Gastroesophageal sphincter (tissue), 3 donors: ENCODE data around the gene IGLL5.

Experiments
- POLR2A ChIP-seq, 2 donors: fragments of 450-650 bp; IDR thresholded peaks; one replicate each; pipeline ENCODE4 v1.6.1; 2017; ENCODE audit warnings: antibody characterized with exemption in 2 of 2, mild to moderate bottlenecking in 2 of 2, moderate library complexity in 1 of 2
- POLR2AphosphoS5 ChIP-seq: sonication (generic); formaldehyde crosslinking; IDR thresholded peaks from one replicate; pipeline ENCODE4 v1.6.1; 2017; ENCODE audit warnings: antibody characterized with exemption
- TF ChIP-seq, protein P1 (sequence below), 4 experiments: fragments of 200-600 bp in 2 of 4; fragments of 450-650 bp in 2 of 4; sonication (generic) in 1 of 4; IDR thresholded peaks; one replicate each; pipeline ENCODE4 v1.5.1; 2017 to 2019; ENCODE audit warnings: antibody characterized with exemption in 4 of 4, mild to moderate bottlenecking in 2 of 4, moderate library complexity in 2 of 4

DNA sequence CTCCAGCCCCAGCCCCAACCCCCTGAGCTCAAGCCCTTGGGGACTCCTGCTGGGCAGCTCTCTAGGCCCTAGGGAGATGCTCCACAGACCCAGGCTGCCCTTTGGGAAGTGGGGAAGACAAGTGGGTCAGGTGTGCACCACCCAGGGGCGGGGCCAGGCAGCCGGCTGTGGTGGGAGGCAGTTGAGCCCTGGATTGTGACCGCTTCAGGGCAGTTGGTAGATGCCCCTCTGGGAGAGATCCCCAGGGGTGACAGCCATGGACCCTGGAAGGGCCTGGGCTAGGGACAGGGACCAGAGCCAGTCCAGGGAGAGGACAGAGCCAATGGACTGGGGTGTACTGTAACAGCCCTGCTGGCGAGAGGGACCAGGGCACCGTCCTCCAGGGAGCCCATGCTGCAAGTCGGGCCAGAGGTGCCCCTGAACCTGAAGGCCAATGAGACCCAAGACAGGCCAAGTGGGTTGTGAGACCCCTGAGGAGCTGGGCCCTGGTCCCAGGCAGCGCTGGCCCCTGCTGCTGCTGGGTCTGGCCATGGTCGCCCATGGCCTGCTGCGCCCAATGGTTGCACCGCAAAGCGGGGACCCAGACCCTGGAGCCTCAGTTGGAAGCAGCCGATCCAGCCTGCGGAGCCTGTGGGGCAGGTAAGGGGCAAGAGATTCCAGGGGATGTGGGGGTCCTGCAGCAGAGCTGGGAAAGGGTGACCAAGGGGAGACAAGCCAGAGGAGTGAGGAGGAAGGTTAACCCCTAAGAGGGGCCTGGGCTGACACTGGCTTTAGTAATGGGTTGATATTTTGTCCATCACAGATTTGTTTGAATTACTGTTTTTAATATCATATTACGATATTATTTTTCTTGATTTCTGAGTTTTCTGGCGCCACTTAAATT is at the start of gene IGLL5:
- TF ChIP-seq, protein P1, sequence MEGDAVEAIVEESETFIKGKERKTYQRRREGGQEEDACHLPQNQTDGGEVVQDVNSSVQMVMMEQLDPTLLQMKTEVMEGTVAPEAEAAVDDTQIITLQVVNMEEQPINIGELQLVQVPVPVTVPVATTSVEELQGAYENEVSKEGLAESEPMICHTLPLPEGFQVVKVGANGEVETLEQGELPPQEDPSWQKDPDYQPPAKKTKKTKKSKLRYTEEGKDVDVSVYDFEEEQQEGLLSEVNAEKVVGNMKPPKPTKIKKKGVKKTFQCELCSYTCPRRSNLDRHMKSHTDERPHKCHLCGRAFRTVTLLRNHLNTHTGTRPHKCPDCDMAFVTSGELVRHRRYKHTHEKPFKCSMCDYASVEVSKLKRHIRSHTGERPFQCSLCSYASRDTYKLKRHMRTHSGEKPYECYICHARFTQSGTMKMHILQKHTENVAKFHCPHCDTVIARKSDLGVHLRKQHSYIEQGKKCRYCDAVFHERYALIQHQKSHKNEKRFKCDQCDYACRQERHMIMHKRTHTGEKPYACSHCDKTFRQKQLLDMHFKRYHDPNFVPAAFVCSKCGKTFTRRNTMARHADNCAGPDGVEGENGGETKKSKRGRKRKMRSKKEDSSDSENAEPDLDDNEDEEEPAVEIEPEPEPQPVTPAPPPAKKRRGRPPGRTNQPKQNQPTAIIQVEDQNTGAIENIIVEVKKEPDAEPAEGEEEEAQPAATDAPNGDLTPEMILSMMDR (IDR thresholded peaks at IDR 0.05), result no peak
- TF ChIP-seq POLR2A (IDR thresholded peaks at IDR 0.05), result no peak
- no peak for TF ChIP-seq POLR2AphosphoS5
